C4-2B (cell line): ENCODE measurements around the gene GFM2.

Experiments used
- CTCF ChIP-seq: fragments of 450-650 bp; conservative IDR thresholded peaks from 2 replicates; pipeline ENCODE4 v1.5.1; 2017; ENCODE audit warnings: mild to moderate bottlenecking
- ZFX ChIP-seq: fragments of 450-650 bp; IDR thresholded peaks from 2 replicates; pipeline ENCODE4 v1.6.1; 2017

DNA sequence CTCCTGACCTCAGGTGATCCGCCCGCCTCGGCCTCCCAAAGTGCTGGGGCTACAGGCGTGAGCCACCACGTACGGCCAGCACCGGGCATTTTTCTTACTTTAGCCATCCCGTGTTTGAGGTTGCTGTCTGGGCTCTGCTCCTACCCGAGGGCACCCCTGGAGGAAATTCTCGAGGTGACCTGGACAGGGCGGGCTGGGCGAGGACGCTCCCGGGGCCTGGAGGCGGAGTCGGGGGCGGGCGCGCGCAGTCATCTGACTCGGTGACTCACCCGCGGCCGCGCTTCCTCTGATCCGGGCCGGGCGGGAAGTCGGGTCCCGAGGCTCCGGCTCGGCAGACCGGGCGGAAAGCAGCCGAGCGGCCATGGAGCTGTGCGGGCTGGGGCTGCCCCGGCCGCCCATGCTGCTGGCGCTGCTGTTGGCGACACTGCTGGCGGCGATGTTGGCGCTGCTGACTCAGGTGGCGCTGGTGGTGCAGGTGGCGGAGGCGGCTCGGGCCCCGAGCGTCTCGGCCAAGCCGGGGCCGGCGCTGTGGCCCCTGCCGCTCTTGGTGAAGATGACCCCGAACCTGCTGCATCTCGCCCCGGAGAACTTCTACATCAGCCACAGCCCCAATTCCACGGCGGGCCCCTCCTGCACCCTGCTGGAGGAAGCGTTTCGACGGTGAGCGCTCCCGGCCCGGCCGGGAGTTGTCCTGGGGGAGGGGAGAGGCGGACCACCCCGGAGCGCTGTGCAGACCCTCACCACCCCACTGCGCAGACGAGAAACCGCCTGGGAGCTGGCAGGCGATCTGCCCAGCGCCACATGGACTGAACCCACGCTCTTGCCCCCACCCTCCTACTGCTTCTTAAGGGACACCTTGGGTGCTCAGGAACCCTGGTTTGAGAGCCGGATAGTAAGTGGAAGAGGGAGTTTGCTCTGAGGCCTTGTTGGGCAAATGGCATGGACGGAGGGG lies 81.7 kb downstream of the GFM2 start, which contains the start of gene HEXB:
- TF ChIP-seq CTCF (peak; percentile 25; the same call in 1 of the 2 replicates), ZFX (peak; percentile 78)
